ENCODE measurements around the gene PIM3.

DNA sequence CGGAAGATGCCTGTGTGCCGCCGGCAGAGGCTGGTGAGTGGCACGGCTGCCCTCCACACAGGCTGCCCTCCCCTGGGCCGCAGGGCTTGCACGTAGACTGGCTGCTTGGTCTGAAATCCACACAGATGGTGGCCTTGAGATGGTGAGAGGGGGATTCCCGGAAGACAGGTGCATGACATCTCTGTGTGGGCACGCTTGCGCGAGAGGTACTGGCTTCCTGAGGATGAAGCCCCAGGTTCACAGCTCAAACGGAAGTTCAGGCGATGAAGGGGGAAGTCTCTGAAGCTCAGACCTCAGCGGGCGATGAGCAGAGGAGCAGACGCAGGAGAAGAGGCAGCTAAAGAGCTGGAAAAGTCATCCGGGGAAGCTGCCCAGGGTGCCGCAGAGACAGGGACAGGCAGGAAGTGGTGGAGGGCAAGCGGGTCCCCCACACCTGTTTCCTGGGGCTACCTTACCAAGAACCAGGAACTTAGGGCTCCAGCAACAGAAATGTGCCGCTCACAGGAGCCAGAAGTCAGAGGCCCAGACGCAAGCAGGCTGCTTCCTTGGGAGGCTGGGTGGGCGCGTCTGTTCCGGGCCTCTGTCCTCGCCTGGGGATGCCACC lies 34.9 kb upstream of the PIM3 start:
- TF ChIP-seq, protein P1, sequence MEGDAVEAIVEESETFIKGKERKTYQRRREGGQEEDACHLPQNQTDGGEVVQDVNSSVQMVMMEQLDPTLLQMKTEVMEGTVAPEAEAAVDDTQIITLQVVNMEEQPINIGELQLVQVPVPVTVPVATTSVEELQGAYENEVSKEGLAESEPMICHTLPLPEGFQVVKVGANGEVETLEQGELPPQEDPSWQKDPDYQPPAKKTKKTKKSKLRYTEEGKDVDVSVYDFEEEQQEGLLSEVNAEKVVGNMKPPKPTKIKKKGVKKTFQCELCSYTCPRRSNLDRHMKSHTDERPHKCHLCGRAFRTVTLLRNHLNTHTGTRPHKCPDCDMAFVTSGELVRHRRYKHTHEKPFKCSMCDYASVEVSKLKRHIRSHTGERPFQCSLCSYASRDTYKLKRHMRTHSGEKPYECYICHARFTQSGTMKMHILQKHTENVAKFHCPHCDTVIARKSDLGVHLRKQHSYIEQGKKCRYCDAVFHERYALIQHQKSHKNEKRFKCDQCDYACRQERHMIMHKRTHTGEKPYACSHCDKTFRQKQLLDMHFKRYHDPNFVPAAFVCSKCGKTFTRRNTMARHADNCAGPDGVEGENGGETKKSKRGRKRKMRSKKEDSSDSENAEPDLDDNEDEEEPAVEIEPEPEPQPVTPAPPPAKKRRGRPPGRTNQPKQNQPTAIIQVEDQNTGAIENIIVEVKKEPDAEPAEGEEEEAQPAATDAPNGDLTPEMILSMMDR (IDR thresholded peaks at IDR 0.05): no peak
- TF ChIP-seq POLR2A (IDR thresholded peaks at IDR 0.05): no peak
